Measurements from ENCODE around the gene SCN2A. TPM values are rescaled to one million over a fixed set of nuclear protein-coding genes. Genes with fewer than 3 reads are reported as not detected.
"Not testable (repeated sequence)": the region's sequence is repeated elsewhere in the genome, so short reads cannot be mapped to it uniquely, and the experiment has no call there.

Gene SCN2A
- total RNA-seq, 1 donor from 2014 or later, result 0.06 TPM

DNA sequence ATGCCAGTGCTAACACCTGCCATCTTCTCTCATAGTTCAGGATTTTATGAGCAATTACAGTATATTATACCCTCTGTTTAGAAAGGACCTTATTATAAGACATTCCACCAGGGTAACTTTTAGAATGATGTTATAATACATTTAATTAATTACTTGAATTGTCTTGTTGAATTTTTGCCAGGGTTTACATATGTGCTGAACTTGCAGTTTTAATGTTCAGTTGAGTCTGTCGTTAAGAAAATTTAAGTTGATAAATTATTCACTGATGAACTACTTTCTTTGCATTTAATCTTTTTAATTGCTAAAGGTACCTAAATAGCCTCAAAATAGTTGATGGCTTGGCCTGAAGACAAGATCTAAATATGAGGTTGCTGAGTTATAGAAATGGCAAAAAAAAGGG, 68.1 kb downstream of the SCN2A start:
- no peak for DNase-seq (ENCODE audit: extremely low read depth, low read depth, low spot score)

DNA sequence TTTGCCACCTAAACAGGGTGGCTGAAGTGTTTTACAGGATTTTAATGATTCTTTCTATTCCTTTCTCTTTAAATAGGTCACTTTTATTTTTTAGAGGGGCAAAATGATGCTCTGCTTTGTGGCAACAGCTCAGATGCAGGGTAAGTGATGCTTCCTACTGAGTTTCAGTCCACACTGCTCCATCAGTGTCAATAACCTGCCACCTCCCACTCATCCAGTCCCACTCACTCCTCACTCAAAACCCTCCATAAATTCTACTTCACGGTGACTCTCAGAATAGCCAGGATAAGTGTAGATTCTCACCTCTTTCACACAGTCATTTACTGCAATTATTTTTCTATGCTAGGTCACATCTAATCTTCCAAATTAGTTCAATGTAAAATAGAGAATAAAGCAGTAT, 72.7 kb downstream of the SCN2A start:
- DNase-seq (ENCODE audit: extremely low read depth, low read depth, low spot score), result no peak

DNA sequence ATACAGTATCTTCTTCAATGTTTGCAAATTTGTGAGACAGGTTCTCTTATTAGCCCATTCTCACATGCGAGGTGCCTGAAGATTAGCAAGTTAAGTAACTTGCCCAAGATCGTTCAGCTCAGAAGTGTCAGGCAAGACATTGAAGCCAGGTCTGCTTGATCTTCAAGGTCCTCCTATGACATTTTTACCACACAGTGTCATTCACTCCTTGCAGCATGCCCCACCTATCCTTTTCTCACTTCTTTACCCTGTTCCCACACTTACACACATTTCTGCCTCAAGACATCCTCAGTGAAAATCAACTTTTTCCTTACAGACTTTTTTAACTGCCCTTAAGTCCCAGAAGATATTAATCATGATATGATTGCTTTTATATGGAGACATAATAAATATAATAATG, 73.8 kb downstream of the SCN2A start:
- no peak for DNase-seq (ENCODE audit: extremely low read depth, low read depth, low spot score)

DNA sequence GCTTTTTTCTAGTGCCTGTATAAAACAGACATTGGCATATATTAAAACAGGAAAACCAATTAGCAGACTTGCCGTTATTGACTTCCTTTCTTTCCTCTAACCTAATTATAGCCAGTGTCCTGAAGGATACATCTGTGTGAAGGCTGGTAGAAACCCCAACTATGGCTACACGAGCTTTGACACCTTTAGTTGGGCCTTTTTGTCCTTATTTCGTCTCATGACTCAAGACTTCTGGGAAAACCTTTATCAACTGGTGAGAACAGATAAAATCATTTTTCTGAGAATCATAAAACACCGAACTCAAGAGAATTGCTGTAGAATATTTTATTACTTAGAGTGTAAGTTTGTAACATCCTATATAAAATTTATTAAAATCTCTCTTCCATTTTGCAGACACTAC, 74.3 kb downstream of the SCN2A start:
- DNase-seq (ENCODE audit: extremely low read depth, low read depth, low spot score), result no peak

DNA sequence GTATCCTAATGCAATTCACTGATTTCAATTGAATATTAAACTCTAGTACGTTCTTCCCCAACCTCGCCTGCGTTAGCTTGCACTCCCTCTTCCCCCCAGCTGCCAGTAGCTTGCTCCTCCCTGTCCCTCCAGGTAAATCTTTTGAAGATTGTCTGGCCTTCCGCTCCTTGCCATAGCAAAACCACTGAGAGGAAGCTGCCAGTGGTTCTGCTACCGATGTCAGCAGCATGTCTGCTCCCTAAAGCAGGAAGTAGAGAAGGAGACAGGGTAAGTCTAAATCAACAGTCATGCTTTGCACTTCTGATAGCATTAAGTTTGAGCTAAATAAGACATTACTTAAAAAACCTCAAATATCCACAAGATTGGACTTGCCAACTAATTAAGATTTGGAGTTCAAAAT, 89.1 kb downstream of the SCN2A start:
- DNase-seq (ENCODE audit: extremely low read depth, low read depth, low spot score), result no peak

DNA sequence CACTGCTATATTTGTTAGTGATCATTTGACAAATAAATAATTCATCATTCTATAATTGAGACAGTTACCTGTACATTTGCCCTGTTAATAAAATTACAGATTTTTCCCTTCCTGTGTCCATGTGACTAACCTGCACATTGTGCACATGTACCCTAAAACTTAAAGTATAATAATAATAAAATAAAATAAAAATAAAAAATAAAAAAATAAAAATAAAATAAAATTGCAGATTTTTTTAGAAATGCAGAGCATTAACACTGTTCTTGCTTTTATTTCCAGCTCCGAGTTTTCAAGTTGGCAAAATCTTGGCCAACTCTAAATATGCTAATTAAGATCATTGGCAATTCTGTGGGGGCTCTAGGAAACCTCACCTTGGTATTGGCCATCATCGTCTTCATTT, 105.1 kb downstream of the SCN2A start:
- not testable (repeated sequence) for DNase-seq (ENCODE audit: extremely low read depth, low read depth, low spot score)

DNA sequence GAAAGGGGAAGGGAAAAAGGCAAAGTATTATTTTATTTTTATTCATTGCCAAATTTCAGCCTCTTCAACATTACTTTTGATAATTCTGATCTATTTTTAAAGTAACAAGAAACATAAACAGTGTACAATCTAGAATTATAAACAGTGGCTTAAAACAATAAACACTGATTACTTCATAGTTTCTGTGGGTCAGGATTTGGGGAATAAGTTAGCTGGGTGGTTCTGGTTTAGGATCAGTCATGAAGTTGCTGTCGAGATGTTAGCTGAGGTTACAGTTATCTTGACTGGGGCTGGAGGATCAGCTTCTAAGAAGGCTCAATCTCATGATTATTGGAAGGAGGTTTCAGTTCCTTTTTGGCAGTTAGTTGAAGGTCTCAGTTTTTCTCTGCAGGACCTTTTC, 109.2 kb downstream of the SCN2A start:
- DNase-seq (ENCODE audit: extremely low read depth, low read depth, low spot score), result no peak

DNA sequence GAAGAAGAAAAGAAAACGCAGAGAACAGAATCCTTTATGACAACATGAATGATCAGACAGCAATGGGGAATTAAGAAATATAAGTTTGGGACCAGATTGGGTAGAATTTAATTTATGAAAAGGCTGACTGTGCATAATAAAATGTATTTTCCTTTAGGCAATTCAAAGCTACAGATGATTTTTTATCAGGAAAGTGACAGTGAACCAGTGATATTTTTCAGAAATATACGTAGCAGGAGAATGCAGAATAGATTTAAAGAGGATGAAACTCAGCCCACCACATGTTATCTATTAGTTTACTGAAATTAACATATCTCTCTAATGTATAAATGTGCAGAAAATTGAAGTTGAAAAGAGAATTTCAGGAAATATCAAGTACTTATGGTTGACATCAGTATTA, 110.0 kb downstream of the SCN2A start:
- DNase-seq (ENCODE audit: extremely low read depth, low read depth, low spot score), result no peak

DNA sequence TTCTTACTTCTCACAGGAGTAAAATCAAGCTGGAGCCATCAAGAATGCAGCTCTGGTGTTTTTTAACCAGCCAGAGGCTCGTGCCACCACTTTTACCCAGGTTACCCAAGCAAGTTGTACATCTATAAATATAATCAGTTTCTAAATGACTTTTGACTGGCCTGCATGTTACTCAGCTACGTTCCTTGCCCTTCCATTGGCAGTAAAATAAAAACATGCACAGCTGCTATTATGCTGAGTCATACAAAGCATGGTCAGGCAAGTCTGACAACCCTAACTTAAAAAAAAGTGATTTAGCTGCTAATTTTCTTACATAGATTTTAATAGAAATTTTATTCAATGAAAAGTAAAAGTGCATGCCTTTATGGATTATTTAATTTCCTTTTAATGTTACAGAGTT, 118.5 kb downstream of the SCN2A start:
- no peak for DNase-seq (ENCODE audit: extremely low read depth, low read depth, low spot score)

DNA sequence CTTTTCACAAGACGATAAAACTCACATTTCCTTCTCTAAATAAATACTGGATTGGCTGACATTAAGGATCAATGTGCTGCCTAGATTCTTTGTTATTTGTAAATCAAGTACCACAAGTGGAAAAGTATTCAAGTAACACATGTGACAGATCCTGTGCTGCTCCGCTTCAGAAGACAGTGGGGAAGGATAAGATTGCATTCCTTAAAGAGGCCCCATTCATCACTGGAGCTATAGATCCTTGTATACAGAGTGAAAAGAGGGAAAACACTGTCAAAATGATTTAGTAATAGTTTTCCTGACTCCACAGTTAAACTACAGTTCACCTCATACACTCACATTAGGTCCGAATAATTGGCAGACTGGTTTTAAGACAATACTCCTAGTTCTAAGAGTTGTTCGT, 122.3 kb downstream of the SCN2A start:
- no peak for DNase-seq (ENCODE audit: extremely low read depth, low read depth, low spot score)

DNA sequence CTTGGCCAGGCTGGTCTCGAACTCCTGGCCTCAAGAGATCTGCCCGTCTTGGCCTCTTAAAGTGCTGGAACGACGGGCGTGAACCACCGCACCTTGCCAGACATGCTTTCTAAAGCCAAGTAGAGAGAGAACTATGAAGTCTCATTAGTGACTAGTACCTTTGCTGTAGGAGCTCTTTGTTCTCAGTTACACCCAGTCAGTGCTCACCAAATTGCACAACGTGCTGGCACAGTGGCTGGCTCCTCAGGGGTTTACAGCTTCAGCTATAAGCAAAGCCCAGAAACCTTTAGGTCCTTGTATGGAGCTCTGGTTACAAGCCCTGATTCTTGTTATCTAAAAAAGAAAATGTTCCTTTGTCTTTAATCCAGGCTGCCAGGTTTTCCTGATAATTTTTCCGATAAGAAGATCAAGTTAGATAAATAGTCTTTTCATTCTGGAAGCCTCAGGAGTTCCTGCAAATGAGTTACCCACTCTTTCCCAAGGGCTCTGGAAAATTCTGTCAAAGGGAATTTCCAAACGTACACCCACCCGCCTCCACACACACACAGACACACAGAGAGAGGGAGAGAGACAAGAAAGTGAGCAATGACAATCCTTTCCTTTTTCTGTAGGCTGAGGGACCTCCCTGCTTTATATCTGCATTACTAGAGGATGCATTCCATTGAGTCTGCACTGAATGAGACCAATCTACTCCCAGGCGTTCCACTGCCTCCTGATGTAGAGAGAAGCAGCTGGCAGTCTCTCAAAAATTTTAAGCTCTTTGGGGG, 130.1 kb downstream of the SCN2A start:
- no peak for DNase-seq (ENCODE audit: extremely low read depth, low read depth, low spot score)

DNA sequence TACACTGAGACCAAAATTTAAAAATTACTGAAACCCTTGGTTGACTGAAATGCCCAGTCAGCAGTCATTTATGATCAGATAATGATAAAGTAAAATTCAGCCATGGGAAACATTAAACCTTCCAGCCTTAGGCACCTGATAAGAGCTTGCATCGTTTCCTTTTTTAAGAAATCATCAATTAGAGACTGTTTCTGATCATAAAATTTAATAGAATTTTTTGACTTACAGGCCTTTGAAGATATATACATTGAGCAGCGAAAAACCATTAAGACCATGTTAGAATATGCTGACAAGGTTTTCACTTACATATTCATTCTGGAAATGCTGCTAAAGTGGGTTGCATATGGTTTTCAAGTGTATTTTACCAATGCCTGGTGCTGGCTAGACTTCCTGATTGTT, 130.7 kb downstream of the SCN2A start:
- no peak for DNase-seq (ENCODE audit: extremely low read depth, low read depth, low spot score)

DNA sequence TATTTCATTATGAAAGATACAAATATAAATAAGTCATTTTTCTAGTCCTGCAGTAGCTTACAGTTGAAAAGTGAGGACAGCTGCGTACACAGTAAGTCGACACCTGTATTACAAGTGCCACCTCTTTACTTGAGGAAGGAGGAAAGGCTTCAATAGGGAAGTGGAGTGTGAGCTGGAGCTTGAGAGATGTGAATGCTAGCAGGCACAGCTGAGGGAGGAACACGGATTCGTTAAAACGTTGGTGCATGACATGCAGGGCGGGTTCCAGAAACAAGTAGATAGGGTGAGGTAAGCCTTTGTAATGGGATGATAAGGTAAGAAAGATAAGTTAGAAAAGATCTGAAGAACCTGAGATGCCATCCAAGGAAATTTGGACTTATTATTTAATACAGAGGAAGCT, 132.1 kb downstream of the SCN2A start:
- DNase-seq (ENCODE audit: extremely low read depth, low read depth, low spot score), result no peak

DNA sequence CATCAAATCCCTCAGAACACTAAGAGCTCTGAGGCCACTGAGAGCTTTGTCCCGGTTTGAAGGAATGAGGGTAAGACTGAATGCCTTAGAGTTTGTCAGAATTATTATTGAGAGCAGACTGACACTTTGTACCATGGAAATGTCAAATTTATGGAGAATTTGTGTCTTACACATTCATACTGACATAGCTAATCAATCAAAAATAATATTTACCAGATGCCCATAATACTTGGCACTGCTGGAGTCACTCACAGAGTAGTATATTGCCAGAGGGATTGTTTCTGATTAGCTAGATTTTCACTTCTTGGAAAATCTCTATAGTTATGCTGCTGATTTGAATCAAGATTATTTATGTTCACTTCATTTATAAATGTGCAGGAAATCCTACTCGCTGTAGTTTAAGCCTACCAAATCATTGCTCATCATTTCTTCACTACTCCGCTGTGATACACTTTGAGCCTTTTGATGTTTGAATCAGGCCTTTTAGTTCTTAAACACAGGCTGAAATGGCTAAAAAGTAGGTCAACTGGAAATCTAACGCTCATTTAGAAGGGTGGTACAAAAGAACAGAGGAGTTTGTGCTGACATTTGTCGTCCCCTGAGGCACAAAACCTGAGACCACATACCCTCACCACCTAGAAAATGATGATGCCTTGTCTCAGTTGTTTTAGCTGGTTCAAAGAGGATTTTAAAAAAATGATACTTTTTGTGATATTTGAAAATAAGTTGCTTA, 134.2 kb downstream of the SCN2A start:
- no peak for DNase-seq (ENCODE audit: extremely low read depth, low read depth, low spot score)

DNA sequence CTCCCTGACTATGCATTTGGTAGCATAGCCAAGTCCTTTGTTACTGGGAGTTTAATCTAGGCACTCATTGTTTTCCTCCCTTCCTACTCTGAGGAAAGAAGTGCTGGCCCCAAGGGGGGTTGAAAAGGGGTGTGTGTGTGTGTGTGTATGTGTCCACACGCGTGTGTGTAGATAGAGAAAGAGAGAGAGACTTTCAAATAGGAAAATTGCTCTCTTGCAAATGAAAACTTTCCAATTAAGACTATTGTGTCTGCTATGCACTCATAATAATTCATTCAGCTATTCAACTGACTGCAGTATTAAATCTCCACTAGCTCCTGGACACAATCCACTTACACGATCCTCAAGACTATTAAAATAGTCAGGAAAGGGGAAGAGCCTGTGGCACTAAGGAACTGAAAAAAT, 137.4 kb downstream of the SCN2A start:
- peak; percentile 12 for DNase-seq (ENCODE audit: extremely low read depth, low read depth, low spot score)

DNA sequence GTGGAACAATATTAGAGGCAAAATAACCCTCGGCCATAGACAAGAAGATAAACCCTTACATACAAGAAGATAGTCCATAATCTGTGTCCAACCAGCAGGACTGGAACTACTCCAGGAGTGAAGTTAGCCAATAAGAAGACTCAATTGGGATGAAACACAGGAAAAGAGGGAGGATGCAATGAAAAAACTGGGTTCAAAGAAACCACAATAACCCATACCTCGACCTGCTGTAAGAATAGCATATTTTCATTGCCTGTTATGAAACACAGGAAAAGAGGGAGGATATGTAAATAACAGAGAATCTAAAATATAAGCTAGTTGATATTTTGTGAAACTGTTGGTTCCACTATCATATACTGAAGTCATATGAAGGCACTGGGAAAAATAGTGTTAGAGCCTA, 143.1 kb downstream of the SCN2A start:
- DNase-seq (ENCODE audit: extremely low read depth, low read depth, low spot score), result no peak

DNA sequence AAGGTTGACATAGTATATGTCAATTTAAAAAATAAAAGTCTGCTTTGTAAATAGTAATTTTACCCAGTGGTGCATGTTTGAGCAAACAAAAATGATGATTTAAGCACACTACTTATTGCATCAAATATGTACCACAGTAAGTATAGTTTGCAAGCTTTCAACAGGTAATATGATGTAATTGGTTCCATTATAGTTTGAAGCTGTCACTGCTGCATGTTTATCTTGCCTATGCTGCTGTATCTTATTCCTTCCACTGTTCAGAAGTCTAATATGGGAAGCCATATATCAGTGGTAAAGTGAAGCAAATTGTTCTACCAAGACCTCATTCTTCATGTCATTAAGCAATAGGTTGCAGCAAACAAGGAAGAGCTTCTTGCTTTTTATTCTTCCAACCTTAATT, 151.7 kb downstream of the SCN2A start:
- no peak for DNase-seq (ENCODE audit: extremely low read depth, low read depth, low spot score)

DNA sequence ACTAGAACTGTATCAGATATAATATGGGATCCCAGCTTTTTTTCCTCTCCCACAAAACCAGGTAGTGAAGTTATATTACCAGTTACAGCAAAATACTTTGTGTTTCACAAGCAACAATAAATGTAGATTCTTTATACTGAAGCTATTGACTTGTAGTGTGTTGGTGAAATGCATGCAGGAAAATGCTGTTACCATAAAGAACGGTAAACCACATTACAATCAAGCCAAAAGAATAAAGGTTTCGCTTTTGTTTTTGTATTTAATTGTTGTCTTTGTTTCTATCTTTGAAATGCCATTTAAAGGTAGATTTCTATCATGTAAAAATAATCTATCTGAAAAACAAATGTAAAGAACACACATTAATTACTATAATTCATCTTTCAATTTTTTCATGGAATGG, 152.6 kb downstream of the SCN2A start:
- DNase-seq (ENCODE audit: extremely low read depth, low read depth, low spot score), result no peak

DNA sequence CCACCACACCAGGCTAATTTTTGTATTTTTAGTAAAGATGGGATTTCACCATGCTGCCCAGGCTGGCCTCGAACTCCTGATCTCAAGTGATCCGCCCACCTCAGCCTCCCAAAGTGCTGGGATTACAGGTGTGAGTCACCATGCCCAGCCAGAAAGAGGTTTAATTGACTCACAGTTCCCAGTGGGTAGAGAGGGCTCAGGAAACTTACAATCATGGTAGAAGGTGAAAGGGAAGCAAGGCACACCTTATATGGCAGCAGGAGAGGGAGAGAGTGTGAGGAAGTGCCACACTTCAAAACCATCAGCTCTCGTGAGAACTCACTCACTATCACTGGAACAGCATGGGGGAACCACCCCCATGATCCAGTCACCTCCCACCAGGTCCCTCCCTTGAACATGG, 159.4 kb downstream of the SCN2A start:
- DNase-seq (ENCODE audit: extremely low read depth, low read depth, low spot score), result not testable (repeated sequence)

DNA sequence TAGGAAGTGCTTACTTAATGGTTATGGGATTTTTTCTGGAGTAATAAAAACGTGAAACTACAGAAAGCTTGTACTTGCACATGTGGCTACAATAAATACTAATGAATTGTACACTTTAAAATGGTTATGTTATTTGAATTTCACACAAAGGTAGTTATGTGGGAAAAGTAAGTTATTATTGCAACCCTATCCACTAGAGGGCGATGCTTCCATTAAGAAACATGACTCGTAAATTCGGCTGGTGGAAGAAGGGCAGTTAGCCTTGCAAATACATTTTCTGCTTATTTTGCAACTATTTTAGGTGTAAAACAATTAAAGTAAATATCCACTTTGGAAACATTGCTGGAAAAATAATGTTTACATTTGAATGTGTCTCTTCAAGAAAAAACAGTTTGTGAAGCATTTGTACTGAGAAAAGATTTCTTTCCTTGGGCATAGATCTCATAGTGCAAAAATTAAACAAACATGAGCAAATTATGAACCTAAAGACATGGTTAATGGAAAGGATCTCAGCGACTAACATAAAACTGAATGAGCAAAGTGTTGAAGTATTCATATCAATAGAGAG, 162.2 kb downstream of the SCN2A start:
- DNase-seq (ENCODE audit: extremely low read depth, low read depth, low spot score), result peak; percentile 58

DNA sequence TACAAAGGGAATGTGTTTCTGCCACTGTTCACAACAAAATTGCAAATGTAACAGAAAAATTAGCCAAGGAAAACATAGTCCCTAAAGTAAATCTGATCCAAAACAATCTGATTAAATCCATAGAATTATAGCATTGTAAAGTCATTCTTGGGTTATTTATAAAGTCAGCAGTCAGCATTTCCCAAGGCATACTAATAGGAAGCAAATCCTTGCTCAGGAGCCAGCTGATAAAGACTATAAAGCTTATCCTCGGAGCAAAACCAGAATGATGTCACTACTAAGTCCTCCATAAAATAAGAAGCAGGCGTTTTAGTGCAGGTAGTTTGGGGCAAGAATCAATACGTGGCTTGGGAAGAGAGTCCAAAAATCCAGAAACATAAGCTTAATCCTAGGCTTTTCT, 162.9 kb downstream of the SCN2A start:
- no peak for DNase-seq (ENCODE audit: extremely low read depth, low read depth, low spot score)

DNA sequence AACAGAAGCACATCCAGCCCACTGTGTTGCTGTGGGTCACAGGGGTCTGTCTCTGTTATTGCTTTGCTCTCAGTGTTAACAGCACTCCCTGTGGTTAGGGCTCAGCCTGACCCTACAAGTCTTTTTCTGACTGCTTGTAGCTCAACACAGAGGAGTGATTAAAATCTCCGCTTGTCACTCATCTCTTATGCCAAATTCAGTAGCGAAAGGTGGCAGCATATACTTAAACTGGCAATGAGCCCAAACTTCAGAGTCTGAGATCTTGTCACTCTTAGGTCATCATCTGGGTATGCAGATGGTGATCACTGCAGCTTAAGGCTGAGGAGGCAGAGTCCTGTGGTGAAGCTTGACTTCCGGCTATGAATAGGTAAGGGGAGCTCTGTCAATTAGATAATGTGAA, 167.0 kb downstream of the SCN2A start:
- no peak for DNase-seq (ENCODE audit: extremely low read depth, low read depth, low spot score)

Data from glomerular endothelial cell (primary cell).